ENCODE results near the gene RGS18.

DNA sequence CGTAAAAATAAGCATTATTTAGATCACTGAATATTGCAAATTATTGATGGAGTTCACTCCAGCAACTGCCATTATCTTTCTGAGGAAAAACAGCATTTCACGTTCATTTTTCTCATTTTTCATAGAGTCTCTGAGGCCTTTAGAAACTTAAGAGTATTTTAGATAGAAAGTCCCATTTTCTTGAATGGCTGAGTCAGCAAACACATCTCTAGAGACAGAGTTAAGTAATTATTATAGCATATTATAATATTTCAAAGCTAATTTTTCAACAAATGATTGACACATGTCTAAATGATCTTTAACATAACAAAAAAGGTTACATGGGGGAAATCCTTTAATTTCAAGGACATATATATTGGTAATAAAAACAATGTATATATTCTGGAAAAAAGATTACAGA is 31.8 kb downstream of the RGS18 start:
- TF ChIP-seq, protein P1, sequence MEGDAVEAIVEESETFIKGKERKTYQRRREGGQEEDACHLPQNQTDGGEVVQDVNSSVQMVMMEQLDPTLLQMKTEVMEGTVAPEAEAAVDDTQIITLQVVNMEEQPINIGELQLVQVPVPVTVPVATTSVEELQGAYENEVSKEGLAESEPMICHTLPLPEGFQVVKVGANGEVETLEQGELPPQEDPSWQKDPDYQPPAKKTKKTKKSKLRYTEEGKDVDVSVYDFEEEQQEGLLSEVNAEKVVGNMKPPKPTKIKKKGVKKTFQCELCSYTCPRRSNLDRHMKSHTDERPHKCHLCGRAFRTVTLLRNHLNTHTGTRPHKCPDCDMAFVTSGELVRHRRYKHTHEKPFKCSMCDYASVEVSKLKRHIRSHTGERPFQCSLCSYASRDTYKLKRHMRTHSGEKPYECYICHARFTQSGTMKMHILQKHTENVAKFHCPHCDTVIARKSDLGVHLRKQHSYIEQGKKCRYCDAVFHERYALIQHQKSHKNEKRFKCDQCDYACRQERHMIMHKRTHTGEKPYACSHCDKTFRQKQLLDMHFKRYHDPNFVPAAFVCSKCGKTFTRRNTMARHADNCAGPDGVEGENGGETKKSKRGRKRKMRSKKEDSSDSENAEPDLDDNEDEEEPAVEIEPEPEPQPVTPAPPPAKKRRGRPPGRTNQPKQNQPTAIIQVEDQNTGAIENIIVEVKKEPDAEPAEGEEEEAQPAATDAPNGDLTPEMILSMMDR (conservative IDR thresholded peaks at IDR 0.05; ENCODE audit: low read depth in 2 of 2), result no peak
- TF ChIP-seq POLR2AphosphoS5 (IDR thresholded peaks at IDR 0.05; ENCODE audit: low read depth), result no peak
- no peak for TF ChIP-seq CREB1 (CRISPR knock-in tag; IDR thresholded peaks at IDR 0.05; ENCODE audit: low read depth)
- no peak for TF ChIP-seq EZH2 (IDR thresholded peaks at IDR 0.05; ENCODE audit: low read depth, unreplicated experiment)
- TF ChIP-seq ZNF331 (CRISPR knock-in tag; IDR thresholded peaks at IDR 0.05; ENCODE audit: low read depth), result no peak
- TF ChIP-seq, protein P2, sequence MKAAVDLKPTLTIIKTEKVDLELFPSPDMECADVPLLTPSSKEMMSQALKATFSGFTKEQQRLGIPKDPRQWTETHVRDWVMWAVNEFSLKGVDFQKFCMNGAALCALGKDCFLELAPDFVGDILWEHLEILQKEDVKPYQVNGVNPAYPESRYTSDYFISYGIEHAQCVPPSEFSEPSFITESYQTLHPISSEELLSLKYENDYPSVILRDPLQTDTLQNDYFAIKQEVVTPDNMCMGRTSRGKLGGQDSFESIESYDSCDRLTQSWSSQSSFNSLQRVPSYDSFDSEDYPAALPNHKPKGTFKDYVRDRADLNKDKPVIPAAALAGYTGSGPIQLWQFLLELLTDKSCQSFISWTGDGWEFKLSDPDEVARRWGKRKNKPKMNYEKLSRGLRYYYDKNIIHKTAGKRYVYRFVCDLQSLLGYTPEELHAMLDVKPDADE (IDR thresholded peaks at IDR 0.05), result no peak
- TF ChIP-seq JUNB (IDR thresholded peaks at IDR 0.05; ENCODE audit: unreplicated experiment), result no peak
- no peak for TF ChIP-seq STAT1 (IDR thresholded peaks at IDR 0.05; ENCODE audit: unreplicated experiment)
- TF ChIP-seq ZNF114 (CRISPR knock-in tag; IDR thresholded peaks at IDR 0.05), result no peak
- TF ChIP-seq REST (IDR thresholded peaks at IDR 0.05; ENCODE audit: unreplicated experiment), result no peak
- no peak for TF ChIP-seq EZH2phosphoT487 (IDR thresholded peaks at IDR 0.05; ENCODE audit: unreplicated experiment)
- no peak for TF ChIP-seq NANOG (IDR thresholded peaks at IDR 0.05; ENCODE audit: borderline replicate concordance)
- TF ChIP-seq ZNF462 (CRISPR knock-in tag; IDR thresholded peaks at IDR 0.05), result no peak
